A172 (cell line): Measurements from ENCODE around the gene SDF4. TPM values are rescaled to one million over a fixed set of nuclear protein-coding genes. Genes with fewer than 3 reads are reported as not detected.
"Not testable (repeated sequence)": the region's sequence is repeated elsewhere in the genome, so short reads cannot be mapped to it uniquely, and the experiment has no call there.

Experiments
- DNase-seq: peaks from one replicate; pipeline ENCODE4 v3.0.0-alpha.2; 2015; ENCODE audit warnings: low spot score
- total RNA-seq: library from RNA; depleted of rRNA; stranded (reverse); fragments of >200 nt; shearing (Covaris generic); gene quantifications from 2 replicates; pipeline ENCODE4 v1.2.3, GENCODE V29; 2014

The SDF4 gene
- total RNA-seq, 1 experiment from 2014 or later, result 109 TPM

- no peak for DNase-seq
Observed at GRCh38 chr1:1259951-1260600, 28.3 kb upstream of the SDF4 start.

DNA sequence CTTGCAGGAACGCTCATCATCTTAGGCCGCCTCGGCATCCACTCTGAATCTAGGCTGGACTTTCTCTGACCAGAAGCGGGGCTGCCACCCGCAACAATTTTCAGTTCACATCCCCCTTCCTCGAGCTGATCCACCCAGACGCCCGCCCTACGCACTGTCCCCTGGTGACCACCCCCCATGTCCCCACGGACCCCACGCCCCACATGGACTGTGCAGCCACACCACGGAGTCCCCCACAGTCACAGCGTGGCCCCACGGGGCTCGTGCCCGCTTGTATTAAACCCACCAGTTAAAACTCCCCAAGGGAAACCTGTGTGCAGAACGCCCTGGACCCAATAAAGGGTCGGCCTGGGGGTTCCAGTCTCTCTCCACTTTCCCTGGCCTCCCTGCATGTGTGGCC lies 27.7 kb upstream of the SDF4 start:
- DNase-seq, result no peak

GRCh38 chr1:1259119-1259488 lies 27.3 kb upstream of the SDF4 start:
- DNase-seq, result no peak

- DNase-seq, result no peak
Observed at GRCh38 chr1:1256956-1257871, 25.4 kb upstream of the SDF4 start.

GRCh38 chr1:1255611-1256010 lies 23.8 kb upstream of the SDF4 start:
- DNase-seq, result no peak

GRCh38 chr1:1255078-1255477 lies 23.3 kb upstream of the SDF4 start:
- no peak for DNase-seq

DNA sequence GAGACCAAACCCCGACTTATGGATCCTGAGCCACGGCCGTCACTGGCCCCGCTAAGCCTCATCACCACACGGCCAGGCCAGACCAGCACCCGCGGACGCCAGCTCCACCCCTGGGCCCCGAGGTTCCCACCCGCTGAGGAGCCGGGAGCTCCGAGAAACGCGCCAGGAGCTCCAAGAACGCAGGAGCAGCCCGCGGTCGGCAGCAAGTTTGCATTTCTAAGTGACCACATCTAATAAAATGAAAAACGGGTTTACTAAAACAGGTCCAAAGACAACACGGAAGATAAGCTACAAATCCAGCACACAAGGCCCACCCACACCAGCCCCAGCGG lies 22.8 kb upstream of the SDF4 start:
- DNase-seq, result no peak

GRCh38 chr1:1253972-1254666 lies 22.3 kb upstream of the SDF4 start:
- DNase-seq, result no peak

- no peak for DNase-seq
Observed at GRCh38 chr1:1253314-1253713, 21.5 kb upstream of the SDF4 start.

DNA sequence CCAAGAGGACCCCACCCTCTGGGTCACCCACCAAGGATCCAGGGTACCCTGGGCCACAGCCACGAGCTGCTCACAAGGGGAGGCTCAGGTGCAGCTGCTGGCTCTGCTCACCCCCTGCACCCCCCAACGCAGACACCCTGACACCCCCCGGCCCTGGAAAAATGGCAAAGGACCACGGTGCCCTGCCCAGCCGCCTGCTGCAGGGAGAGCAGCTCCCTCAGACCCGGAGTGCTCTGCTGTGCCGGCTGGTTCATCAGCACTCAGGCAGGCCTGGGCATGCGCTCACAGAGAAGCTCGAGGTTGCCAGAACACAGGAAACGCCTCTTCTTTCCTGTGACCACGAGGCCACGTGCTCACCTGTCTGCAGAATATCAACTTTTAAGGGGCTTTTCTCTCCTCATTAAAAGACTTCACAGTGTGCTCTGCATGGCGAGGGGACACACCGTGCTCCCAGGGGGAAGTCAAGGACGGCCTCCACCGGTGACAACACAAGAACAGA lies 19.0 kb upstream of the SDF4 start:
- DNase-seq, result no peak

- not testable (repeated sequence) for DNase-seq
Observed at GRCh38 chr1:1248009-1248913, 16.5 kb upstream of the SDF4 start.

GRCh38 chr1:1247341-1247913 lies 15.6 kb upstream of the SDF4 start:
- no peak for DNase-seq

GRCh38 chr1:1246577-1247340 lies 15.0 kb upstream of the SDF4 start, which contains the start of gene C1QTNF12:
C1QTNF12 (minus strand) TSS chr1:1246722; CDS start chr1:1246690, 32 bp downstream.
- no peak for DNase-seq

GRCh38 chr1:1245817-1246576 lies 14.2 kb upstream of the SDF4 start:
- no peak for DNase-seq

DNA sequence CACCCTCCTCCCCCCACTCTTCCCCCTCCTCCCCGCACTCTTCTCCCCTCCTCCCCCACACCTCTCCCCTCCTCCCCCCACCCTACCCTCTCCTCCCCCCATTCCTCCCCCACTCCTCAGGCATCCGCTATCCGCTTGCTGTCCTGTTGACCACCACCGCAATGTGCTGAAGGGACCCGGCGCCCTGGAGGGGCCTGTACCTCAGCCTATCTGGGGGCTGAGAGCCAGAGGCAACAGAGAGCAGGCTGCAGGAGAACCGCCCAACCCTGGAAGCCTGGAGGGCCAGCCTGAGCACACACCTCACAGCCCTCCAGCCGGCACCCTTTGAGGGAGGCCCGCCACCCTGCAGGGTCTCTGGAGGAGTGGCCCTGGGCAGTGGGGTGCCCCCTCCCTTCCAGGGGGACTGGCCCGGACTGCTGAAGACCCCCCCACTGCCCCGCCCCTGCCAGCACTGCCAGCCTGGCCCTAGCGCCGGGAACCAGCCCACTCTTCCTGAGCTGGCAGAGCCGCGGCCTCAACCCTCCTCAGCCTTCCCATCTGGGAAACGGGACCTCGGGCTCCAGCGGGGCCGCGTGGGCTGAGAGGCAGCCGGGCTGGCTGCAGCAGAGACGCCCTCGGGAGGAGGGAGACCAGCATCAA lies 13.5 kb upstream of the SDF4 start:
- no peak for DNase-seq

DNA sequence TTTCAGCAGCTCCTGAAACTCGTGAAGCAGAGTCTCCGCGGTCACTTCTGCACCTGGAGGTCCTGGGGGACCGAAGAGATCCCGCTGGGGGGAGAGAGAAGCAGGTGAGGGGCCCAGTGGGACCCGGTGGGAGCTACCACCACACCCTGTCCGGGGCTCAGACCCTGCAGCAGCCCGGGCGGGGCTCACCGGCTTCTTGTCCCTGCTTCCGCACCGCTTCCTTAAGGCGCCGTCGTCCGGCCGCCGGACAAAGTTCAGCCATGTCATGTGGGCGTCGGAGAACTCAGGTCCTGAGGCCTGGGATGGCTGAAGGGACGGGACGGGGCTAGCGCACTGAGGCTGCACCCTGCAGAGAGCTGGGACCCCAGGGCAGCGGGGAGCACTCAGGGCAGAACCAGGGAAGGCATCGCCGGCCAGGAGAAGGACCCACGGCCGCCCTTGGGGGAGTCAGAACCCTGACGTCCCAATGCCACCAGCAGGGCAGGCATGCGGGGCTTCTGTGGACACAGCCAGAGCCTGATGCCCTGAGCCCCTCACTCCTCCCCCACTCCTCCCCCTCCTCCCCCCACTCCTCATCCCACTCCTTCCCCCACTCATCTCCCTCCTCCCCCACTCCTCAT lies 12.5 kb upstream of the SDF4 start:
- no peak for DNase-seq

DNA sequence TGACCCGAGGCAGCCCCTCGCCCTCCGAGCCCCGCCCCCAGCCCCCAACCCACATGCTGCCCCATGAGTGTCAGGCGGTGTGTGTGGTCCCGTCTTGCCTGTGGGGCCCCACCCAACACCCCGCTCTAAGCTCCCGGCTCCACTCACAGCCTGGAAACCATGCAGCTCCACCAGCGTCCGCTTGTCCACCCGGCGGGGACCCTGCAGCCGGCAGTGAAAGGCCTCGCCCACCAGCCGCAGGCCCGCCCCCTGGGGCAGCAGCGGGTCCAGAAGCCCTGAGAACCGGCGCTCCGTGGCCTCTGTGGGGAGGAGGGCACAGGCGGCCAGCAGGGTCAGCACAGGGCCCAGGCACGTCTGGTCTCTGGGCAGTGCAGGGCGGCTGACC lies 12.0 kb upstream of the SDF4 start:
- DNase-seq, result no peak

DNA sequence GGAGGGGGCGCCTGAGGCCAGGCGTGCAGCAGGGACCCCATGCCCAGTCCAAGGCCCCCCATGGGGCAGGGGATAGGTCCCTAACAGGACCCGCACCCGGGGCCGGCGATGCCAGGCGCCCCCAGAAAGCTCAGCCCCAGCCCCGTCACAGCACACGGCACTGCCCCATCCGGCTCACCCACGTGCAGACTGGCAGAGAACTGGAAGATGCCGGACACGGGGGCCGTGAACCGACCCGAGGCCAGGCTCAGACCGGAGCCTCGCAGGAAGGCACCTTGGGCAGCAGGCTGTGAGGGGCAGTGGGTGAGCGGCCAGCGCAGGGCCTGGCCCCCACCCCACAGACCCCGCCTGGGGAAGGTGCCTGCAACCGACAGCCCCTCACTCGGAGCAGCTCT lies 11.5 kb upstream of the SDF4 start:
- no peak for DNase-seq
